ENCODE measurements around the gene MSMP.
A peak's percentile ranks its signal among the peaks of the same experiment; 100 is the strongest.

DNA sequence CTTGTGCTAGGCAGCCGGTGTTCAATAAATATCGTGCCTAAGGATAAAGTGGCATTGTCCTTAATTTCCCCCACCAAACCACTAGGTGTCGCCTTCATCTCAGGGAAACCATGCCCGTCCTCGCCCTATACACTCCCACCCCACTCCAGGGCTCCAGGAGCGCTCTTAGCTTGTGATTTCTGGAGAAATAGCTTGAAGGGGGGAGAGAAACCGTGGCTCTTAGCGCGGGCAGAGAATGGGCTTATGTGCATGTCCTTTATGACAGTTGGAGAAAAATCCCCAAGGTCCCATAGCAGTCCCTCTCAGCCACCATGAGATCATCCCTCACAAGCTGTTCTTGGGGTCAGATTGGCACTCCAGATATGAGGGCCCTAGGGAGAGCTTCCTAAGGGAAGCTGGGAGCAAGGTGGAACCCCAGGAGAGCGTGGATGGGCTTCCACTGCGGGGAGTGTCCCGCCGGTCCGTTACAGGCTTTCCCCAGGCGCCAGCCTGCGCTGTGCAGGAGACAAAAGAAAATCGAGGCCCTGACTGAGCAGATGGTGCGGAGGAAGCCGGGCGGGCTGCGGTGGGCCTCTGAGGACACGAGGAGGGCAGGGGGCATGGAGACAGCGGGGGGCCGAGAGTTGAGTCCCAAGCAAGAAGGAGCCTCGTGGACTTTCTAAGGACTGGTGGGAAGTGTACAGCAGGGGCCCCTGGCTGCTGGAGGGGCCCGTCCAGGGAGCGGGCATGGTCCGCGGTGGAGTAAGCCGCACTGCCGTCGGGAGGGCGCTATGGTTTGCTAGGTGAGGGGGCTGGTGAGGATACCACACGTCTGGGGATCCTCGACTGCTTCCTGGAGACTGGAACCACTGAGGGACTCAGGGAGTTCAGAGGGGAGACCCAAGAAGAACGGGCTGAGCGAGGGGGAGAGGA lies 36.6 kb upstream of the MSMP start:
- TF ChIP-seq, protein P1, sequence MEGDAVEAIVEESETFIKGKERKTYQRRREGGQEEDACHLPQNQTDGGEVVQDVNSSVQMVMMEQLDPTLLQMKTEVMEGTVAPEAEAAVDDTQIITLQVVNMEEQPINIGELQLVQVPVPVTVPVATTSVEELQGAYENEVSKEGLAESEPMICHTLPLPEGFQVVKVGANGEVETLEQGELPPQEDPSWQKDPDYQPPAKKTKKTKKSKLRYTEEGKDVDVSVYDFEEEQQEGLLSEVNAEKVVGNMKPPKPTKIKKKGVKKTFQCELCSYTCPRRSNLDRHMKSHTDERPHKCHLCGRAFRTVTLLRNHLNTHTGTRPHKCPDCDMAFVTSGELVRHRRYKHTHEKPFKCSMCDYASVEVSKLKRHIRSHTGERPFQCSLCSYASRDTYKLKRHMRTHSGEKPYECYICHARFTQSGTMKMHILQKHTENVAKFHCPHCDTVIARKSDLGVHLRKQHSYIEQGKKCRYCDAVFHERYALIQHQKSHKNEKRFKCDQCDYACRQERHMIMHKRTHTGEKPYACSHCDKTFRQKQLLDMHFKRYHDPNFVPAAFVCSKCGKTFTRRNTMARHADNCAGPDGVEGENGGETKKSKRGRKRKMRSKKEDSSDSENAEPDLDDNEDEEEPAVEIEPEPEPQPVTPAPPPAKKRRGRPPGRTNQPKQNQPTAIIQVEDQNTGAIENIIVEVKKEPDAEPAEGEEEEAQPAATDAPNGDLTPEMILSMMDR (IDR thresholded peaks at IDR 0.05) = peak; percentile 93
- no peak for TF ChIP-seq EZH2 (IDR thresholded peaks at IDR 0.05; ENCODE audit: borderline replicate concordance, insufficient read depth, low read depth, low read length, poor library complexity, severe bottlenecking)
